GM12874 (cell line): ENCODE results near the gene UBE2K.

ENCODE experiments used
- TF ChIP-seq, protein P1 (sequence below): IDR thresholded peaks from 2 replicates; pipeline ENCODE4 v1.5.1; 2011; ENCODE audit warnings: low read depth, mild to moderate bottlenecking, control low read depth, low read length, moderate library complexity; ENCODE audit not compliant: insufficient read depth

UBE2K gene

DNA sequence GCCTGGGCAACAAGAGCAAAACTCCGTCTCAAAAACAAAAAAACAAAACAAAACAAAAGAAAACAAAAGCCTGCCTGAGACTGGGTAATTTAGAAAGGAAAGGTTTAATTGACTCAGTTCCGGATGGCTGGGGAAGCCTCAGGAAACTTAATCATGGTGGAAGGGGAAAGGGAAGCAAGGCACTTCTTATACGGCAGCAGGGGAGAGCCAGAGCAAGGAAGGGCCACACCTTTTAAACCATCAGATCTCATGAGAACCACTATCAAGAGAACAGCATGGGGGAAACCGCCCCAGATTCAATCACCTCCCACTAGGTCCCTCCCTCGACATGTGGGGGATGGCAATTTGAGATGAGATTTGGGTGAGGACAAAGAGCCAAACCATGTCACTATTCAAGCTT, 122.2 kb downstream of the UBE2K start:
- TF ChIP-seq, protein P1, sequence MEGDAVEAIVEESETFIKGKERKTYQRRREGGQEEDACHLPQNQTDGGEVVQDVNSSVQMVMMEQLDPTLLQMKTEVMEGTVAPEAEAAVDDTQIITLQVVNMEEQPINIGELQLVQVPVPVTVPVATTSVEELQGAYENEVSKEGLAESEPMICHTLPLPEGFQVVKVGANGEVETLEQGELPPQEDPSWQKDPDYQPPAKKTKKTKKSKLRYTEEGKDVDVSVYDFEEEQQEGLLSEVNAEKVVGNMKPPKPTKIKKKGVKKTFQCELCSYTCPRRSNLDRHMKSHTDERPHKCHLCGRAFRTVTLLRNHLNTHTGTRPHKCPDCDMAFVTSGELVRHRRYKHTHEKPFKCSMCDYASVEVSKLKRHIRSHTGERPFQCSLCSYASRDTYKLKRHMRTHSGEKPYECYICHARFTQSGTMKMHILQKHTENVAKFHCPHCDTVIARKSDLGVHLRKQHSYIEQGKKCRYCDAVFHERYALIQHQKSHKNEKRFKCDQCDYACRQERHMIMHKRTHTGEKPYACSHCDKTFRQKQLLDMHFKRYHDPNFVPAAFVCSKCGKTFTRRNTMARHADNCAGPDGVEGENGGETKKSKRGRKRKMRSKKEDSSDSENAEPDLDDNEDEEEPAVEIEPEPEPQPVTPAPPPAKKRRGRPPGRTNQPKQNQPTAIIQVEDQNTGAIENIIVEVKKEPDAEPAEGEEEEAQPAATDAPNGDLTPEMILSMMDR, result no peak

DNA sequence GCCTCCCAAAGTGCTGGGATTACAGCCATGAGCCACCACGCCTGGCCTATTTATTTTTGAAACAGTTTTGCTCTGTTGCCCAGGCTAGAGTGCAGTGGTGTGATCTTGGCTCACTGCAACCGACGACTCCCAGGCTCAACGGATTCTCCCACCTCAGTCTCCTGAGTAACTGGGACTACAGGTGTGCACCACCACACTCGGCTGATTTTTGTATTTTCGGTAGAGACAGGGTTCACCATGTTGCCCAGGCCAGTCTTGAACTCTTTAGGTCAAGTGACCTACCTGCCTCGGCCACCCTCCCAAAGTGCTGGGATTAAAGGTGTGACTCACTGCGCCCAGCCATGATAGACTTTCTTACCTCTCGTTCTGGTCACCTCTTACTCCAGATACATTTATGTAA, 124.0 kb downstream of the UBE2K start:
- TF ChIP-seq, protein P1, result no peak

DNA sequence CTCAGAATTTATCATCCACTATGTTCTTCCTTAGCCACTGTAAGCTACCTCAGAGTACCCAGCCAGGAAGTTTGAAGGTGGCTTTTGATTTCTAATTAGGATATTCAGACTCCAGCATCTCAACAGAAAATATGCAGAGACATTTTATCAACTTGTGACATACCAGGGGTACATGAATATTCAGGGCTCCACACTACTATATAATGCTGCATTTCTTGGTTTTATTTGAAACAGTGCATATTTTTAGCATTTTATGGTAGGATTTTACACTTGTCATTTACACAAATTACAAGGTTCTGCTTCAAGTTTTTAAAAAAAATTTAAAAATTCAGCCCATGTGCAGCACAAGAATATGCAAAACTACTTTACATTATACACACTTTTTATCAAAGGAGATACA, 124.7 kb downstream of the UBE2K start:
- TF ChIP-seq, protein P1, result no peak

DNA sequence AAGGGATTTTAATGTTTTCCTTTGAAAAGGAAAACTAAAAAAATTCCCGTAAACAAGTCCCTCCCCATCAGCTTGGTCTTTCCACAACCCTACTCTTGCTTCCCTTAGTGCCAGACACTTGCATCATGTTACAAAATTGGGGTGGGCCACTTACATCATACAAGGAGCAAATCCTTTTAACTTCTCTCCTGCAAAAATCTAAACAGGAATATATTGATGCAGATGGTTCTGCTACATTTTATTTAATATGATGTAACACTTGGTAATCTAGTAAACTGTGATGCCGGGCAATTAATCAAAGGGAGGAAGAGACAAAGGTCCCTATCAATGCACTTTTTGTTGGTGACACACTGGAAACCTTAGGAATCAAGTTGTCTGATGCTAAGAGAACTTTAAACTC, 125.3 kb downstream of the UBE2K start:
- TF ChIP-seq, protein P1, result no peak

DNA sequence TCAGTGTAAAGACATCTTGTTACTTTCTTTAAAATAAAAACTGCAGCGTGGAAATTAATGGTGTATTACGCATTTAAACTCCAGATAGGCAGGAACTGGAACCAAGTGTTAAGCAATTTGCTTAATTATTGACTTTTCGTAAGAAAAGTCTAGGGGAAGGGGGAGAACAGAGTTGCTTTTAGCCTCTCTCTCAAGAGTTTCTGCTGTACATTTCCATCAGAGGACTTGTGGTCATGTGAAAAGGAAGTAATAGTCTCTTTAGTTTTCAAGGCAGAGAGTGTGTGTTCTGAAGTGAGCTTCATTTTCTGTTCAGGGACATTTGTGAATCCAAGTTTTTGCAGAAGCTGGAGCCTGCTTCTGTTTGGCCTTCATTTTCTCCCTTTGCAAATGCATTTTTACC, 127.2 kb downstream of the UBE2K start:
- TF ChIP-seq, protein P1, result no peak

DNA sequence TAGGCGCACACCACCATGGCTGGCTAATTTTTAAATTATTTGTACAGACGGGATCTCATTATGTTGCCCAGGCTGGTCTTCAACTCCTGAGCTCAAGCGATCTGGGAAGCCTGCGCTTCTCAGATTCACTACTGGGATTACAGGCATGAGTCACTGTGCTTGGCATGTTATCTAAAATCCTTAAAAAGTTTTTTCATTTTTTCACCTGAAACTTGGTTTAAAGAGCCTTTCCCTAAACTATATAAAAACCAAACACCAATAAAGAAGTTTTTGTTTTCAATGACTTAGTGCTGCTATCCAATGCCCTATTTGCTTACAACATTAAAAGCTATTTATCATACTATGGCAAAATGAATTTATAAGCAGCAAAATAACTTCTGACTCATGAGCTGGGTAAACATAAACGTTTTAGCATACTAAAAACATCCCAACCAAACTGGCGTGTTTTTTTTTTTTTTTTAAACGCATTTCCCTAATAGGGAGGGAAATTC, 127.8 kb downstream of the UBE2K start:
- TF ChIP-seq, protein P1, result no peak
